ENCODE results near the gene IRF7.
A peak's percentile ranks its signal among the peaks of the same experiment; 100 is the strongest.

Gene IRF7

DNA sequence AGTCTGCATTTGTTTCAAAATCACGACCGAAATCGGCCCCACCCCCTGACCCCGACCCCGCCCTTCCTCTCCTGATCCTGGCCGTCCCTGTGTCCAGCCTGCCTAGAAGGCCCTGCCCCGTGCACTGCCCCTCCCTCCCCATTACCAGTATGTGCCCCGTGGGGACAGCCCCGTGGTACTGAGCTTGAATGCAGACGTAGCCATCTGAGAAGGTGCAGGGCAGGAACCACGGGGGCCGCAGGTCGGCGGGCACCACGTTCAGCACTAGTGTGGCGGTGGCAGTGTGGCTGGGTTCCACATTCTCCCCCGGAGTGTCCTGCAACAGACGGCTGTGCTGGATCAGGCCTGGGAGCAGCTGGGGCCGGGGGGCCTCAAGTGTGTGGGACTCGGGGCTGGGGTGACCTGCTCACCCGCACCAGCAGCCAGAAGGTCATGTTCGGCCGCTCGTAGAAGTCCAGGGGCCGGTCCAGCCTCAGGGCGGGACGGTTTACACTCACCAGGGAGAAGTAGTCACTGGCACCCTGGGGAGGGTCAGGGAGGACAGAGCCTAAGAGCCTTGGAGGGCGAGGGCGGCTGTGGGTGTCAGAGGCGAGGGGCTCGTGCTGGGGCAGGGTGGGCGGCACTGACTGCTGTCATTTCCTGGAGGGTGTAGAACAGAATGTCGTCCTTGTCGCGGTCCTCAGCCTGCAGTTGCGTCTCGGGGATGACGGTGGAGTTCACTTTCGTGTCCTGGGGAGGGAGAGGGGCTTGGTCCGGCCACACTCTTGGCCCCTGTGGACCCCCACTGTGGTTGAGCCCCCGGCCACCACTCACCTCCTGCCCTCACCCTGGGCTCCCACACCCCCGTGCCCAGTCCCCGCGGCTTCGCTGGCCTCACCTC, 5.4 kb upstream of the IRF7 start:
- no peak for DNase-seq

DNA sequence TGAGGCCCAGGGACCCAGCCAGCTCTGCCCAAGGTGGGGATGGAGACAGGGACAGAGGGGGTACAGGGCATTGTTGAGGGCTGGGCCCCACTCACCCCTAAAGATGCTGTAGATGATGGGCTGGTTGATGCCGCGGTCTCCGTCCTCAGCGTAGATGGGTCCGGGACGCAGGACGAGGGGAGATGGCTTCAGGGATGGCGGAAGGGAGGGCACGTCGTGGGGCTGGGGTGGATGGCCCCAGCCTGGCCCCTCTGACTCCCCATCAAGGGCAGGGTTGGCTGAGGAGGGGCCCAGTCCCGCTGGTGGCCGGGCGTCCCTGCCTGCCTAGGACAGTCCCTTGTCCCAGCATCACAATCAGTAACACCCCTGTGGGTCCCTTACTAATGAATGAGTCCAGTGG, 4.5 kb upstream of the IRF7 start:
- DNase-seq, result no peak

DNA sequence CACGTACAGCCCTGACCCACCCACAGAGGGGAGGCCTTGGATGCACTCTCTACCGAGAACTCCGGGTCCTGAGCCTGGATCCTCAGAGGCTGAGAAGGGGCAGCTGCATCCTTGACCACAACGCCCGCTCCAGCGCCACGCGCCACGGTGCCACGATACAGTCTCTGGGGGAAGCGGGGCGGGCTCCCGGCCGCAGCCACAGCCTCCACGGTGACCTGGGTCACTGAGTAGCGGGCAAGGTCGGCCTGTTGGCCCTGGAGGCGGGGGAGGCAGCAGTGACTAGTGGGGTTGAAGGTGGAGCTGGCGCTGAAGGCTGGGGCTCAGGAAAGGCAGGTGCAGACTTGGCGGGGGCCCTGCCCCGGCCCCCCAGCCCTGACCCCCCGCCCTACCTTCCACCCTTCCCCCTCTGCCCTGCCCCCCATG, 3.9 kb upstream of the IRF7 start:
- DNase-seq, result no peak

DNA sequence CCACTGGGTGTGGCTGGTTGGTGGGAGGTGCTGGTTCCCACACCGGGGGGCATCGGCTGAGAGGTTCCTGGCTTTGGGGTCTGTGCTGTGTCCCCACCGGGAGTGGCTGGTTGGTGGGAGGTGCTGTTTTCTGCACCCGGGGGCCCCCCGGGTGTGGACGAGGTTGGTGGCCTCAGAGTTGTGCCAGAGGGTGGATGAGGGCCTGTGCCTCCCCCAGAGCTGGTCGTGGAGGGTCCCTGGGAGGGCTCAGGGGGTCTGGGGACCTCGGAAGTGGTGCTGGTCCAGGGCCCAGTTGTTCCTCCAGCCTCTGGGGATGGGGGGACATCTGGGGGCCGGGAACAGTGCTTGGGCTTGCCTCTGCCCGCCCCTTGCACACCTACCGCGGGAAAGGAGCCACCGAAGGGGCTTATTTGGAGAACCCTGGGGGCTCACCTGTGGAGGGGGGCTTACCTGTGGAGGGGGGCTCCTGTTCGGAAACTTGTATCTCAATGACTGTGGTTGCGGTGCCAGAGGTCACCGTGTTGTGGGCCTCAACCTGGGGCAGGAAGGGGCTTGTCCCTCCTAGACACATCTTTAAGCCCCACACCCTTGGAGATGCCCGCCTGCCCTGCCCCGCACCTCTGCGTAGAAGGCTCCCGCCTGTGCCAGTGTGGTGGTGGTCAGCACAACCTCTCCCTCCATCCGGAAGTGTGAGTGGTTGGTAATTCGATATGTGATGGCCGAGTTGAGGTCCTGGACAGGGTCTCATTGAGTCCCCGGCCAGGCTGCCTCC, 3.3 kb upstream of the IRF7 start:
- no peak for DNase-seq

DNA sequence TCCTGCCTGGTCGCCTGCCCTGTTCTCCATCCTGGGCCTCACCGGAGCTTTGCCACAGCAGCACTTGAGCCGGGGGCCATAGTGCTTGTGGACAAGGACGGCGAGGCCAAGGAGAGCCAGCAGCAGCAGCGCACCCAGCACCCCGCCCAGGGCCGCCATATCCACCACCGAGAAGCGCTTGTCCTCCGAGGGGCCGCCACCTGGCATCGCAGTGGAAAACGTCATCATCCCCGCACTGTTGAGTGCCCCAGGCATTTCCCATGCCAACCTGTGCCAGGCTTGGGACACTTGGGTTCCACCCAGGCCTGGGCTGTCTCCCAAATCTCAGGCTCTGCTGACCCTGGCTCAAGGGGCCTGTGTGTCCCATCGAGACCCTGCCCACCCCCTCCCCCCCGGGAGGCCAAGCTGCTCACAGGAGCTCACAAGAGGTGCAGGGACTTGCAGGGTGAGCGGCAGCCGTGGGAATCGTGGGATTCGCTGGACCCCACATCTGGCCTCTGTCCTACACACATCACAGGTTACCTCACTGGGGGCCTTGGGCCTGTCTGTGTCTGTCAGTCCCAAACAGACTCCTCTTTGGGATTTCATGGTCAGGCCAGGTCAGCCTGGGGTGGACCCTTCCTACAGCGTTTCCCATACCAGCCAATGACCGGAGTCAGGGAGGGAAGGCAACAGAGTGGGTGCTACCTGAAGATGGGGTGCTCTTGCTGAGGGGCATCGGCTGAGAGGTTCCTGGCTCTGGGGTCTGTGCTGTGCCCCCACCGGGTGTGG, 2.3 kb upstream of the IRF7 start:
- no peak for DNase-seq

DNA sequence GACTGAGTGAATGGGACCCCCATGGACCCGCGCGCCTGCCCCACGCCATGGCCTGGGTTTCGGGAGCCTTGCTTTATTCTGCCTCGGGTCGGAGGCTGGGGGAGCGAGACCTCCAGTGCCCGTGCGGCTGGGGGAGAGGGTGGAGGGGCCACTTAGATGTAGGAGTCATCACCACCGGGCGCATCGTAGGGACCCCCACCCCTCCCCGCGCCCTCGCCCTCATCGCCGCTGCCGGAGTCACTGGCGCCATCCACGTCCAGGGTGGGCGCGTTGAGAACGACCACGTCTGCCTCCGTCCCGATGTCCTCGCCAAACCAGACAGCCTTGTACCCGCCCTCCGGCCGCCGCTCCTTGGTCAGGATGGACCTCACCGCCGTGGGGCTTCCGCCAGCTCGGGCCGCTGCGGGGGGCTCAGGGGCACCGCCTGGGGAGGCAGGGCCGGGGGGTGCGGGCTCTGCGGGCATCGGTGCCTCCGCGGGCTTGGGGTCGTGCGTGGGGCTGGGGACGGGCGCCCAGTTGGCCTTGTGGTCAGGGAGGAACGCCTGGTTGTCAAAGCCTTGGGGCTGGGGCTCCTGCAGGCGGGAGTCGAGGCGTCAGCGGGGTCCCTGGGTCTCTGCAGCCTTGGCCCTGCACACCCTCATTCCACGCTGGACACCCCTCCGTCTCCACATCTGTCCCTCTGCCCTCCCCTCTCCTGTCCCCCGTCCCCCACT, 1.6 kb upstream of the IRF7 start:
- DNase-seq, result no peak

DNA sequence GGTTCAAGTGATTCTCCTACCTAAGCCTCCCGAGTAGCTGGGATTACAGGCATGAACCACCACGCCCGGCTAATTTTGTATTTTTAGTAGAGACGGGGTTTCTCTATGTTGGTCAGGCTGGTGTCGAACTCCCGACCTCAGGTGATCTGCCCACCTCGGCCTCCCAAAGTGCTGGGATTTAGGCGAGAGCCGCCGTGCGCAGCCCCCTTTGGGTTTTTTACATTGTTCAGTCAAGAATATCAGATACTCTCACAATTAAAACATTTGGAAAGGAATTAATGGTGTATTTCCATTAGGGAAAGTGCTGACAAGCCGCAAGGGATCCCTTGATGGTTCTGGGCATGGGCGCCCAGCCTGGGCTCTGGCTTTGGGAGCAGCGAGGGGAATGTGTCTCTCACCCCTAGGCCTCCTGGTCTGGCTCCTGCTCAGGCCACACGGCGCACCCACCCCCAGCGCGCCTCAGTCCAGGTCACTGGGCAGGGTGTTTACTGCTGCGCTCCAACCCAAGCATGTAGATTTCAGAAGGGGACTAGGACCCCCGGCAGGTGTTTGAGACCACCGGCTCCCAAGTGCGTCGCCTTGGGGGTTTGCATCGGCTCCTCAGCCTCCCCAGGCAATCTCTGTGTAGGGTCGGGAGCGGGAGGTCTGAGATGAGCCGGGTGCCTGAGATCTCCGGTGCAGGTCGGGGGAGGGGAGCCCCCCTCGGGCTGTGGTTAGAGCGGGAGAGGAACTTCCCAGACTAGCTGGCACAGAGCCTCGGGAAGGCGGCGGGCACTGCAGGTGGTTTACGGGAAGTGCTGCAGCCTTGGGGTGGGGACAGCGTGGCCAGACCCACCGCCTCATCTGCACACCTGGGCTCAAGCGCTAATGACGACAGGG, 809 bp upstream of the IRF7 start:
- DNase-seq, result no peak

DNA sequence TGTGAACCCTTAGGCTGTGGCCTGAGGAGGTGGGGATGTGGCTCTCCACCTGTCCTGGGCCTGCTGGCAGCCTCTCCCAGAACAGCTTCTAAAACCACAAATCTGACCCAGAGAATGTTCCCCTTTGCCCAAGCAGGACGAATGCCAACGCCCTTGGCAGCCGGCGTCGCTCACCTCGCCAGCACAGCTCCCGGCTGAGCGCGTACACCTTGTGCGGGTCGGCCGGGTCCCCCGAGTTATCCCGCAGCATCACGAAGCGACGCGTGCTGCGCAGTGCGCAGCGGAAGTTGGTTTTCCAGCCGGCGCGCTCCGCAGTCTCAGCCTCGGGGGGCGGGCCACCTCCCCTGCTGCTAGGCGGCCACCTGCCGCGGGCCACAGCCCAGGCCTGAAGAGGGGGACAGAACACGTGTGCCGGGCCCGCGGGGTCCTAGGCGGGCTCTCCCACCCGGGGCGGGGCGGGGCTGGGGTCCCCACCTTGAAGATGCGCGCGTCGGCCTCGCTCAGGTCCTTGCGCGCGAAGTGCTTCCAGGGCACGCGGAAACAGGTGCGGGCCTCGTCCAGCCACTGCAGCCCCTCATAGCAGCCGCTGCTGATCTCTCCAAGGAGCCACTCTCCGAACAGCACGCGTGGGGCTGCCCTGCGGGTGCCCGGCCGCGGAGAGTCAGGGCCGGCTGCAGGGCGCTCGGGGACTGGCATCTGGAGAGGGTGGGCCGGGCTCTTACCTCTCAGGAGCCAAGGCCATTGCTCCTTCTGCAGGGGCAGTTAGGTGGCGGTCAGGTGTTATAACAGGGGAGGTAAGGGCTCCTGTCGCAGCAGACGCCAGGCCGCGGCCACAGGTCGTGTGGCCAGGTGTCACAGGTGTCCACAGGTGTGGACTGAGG, 887 bp downstream of the IRF7 start:
- DNase-seq, result no peak

DNA sequence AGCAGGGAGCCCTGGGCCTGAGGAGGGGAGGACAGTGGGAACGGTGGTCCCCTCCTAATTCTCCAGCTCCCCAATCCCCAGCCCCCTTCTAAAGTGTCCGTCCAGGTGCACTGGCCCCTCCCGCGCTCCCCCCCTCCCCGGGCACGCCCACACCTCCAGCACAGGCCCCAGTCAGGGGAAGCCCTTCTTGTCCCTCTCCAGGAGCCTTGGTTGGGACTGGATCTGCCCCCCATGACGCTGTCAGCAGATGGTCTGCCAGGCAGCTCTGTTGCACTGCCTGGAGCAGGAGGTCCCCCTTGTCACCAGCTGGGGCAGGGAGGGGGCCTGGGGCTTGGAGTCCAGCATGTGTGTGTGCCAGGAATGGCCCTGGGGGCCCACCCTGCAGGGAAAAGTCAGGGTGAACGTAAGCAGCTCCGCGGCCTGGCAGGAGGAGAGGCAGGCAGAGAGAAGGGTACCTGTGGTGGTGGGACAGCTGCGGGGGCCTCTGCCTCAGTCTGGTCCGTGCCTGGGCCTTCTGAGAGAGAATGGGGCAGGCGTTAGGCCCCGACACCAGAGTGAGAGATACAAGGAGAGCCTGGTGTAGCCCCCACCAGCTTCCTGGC, 1.6 kb downstream of the IRF7 start:
- no peak for DNase-seq

DNA sequence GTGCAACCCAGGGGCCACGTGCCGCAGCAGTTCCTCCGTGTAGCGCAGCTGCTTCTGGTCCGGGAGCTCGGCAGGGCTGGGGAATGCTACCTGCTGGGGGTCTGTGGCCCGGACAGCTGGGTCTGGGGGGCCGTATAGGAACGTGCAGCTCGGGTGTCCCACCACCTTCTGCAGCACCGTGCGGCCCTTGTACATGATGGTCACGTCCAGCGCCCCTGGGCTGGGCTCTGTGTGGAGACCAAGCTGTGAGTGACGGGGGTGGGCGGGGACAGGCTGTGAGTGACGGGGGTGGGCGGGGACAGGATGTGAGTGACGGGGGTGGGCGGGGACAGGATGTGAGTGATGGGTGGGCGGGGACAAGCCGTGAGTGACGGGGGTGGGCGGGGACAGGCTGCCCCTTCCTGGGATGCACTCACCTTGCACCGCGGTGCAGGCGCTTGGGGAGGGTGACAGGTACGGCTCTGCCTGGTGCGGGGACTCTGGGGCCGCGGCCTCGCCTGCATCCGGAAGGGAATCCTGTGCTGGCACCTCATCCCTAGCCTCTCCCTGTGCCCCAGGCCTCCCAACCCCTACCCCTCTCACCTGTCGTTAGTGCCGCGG, 2.3 kb downstream of the IRF7 start:
- DNase-seq, result peak; percentile 78

DNA sequence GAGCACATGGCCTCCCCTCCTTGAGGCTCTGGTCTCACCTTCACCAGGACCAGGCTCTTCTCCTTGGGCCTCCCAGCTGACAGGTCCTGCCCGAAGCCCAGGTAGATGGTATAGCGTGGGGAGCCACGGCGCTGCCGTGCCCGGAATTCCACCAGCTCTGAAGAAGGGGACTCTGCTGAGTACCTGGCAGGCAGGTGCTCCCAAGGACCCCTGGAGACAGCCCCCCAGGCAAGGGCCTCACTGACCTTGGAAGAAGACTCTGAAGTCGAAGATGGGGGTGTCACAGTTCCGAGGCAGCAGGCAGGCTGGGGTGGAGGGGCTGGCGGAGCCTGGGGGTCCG, 2.8 kb downstream of the IRF7 start:
- DNase-seq, result no peak

DNA sequence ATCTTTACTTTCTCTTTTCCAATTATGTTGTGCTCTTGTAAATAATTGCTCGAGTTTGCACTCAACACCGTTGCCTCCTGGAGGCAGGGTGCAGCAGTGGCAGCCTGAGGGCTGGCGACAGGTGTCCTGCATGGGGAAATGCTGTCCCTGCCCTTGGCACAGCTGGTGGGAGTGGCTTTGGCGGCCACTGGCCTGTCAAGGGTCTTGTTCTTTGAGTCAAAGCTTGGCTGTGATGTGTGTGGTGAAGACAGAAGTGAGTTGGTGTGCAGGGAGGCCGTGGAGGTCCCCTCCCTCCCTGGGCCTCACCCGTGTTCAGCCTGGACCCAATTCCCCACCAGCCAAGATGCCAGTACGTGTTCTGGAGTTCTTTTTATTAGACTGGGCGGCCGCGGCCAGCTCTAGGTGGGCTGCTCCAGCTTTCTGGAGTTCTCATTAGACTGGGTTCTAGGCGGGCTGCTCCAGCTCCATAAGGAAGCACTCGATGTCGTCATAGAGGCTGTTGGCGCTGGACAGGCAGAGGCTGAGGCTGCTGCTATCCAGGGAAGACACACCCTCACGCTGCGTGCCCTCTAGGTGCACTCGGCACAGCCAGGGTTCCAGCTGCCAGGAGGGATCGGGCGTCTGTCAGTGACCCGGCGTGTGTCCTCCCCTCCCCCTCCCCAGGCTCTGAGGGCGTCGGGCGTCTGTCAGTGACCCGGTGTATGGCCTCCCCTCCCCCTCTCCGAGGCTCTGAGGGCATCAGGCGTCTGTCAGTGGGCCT, 3.4 kb downstream of the IRF7 start:
- DNase-seq, result no peak

DNA sequence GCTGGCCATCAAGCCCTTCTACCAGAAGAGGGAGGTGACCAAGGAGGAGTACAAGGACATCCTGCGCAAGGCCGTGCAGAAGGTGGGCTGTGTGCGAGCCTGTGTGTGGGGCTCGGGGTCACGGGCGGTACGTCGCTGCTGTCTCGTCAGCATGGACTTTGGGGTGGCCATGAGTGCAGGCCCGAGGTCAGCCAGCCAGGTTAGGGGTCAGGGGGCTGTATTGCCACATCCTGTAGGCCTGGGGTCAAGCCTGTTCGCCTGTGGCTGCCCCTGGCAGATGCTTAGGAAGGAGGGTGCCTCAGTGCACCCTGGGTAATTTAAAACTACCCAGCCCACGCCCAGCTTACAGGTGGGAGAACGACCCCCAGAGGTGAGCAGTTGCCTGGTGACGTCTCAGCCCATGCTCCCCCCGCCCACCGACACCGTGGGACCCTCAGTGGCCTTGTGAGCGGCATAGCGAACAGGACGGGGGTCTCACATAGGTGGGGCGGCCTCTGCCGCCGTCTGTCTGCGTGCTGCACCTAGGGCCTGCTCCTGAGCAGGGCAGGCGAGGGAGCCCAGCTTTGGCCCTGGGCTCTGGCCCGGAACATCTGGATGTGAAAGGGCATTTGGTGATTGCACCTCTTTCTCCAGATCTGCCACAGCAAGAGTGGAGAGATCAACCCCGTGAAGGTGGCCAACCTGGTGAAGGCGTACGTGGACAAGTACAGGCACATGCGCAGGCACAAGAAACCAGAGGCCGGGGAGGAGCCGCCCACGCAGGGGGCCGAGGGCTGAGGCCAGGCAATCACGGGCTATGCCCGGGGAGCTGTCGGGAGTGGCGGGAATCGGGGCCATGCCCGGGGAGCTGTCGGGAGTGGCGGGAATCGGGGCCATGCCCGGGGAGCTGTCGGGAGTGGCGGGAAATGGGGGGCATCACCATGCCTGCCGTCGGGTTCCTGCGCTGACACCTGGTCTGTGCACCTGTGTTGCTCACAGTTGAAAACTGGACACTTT, 4.5 kb downstream of the IRF7 start:
- no peak for DNase-seq

DNA sequence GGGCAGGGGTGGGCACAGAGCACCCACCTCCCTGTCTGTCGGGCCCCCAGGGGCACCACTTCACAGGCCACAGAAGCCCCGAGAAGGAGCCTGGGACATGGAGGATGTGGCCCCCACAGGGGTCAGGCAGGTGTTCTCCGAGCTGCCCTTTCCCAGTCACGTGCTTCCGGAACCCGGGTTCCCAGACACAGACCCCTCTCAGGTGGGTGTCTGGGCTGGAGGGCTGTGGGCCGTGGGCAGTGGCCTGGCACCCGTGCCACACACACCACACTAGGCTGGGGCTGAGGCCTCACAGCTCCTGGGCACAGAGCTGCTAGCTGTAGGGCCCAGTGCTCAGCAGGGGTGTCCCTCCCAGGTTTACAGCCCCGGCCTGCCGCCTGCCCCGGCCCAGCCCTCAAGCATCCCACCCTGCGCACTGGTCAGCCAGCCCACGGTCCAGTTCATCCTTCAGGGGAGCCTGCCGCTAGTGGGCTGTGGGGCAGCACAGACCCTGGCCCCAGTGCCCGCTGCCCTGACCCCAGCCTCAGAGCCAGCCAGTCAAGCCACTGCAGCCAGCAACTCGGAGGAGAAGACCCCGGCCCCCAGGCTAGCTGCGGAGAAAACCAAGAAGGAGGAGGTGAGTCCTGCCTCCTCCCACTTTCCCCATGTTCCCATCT, 5.5 kb downstream of the IRF7 start:
- no peak for DNase-seq

DNA sequence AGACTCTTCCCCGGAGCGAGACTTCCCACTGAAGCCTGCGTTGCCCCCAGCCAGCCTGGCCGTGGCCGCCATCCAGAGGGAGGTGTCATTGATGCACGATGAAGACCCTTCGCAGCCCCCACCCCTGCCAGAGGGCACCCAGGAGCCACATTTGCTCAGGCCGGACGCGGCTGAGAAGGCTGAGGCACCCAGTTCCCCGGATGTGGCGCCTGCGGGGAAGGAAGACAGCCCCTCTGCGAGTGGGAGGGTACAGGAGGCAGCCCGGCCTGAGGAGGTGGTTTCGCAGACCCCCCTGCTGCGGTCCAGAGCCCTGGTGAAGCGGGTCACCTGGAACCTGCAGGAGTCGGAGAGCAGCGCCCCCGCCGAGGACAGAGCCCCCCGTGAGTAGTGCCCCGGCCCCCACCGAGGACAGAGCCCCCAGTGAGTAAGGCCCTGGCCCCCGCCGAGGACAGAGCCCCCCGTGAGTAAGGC, 6.4 kb downstream of the IRF7 start:
- DNase-seq, result no peak

DNA sequence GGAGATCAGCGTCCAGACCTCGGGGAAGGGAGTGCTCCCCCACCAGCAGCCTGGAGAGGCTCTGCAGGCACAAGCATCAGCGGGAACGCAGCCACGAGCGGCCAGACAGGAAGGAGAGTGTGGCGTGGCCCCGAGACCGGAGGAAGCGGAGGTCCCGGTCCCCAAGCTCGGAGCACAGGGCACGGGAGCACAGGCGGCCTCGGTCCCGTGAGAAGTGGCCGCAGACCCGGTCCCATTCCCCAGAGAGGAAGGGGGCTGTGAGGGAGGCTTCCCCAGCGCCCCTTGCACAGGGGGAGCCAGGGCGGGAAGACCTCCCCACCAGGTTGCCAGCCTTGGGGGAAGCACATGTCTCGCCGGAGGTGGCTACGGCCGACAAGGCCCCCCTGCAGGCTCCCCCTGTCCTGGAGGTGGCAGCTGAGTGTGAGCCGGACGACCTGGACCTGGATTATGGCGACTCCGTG, 6.9 kb downstream of the IRF7 start:
- no peak for DNase-seq

All from stimulated activated CD4-positive, alpha-beta T cell treated with anti-CD3 and anti-CD28 coated beads, Interleukin-4, amount 100 ng/mL, for 4 hours (primary cell).